HuH-7 (cell line): ENCODE results near the gene TRIM75.
"Not testable (repeated sequence)": the region's sequence is repeated elsewhere in the genome, so short reads cannot be mapped to it uniquely, and the experiment has no call there.

Experiments
- DNase-seq: peaks from one replicate; pipeline ENCODE4 v3.0.0; 2011; ENCODE audit warnings: low spot score

The TRIM75 gene

GRCh38 chr4:165077034-165077578 is 23.4 kb downstream of the TRIM75 start:
- no peak for DNase-seq

GRCh38 chr4:165079476-165079875 is 25.8 kb downstream of the TRIM75 start:
- no peak for DNase-seq

GRCh38 chr4:165084787-165085186 is 31.1 kb downstream of the TRIM75 start:
- not testable (repeated sequence) for DNase-seq

GRCh38 chr4:165085946-165086345 is 32.3 kb downstream of the TRIM75 start:
- DNase-seq, result no peak

GRCh38 chr4:165088366-165088765 is 34.7 kb downstream of the TRIM75 start:
- no peak for DNase-seq

- not testable (repeated sequence) for DNase-seq
Measured at GRCh38 chr4:165092187-165092586, 38.5 kb downstream of the TRIM75 start.

- DNase-seq, result no peak
Measured at GRCh38 chr4:165094873-165095272, 41.2 kb downstream of the TRIM75 start.

GRCh38 chr4:165095291-165095690 is 41.6 kb downstream of the TRIM75 start:
- no peak for DNase-seq

- DNase-seq, result no peak
Measured at GRCh38 chr4:165096776-165097175, 43.1 kb downstream of the TRIM75 start.

- DNase-seq, result no peak
Measured at GRCh38 chr4:165101641-165102040, 48.0 kb downstream of the TRIM75 start.

GRCh38 chr4:165106518-165106917 is 52.9 kb downstream of the TRIM75 start:
- DNase-seq, result no peak
